HG03378 (cell line): ENCODE results near the gene ARHGAP10.
"Not testable (repeated sequence)": the region's sequence is repeated elsewhere in the genome, so short reads cannot be mapped to it uniquely, and the experiment has no call there.

Experiments
- ATAC-seq: cut with Tn5 transposase; IDR thresholded peaks from one replicate; pipeline ENCODE4 v1.9.1; 2021; ENCODE audit warnings: mild to moderate bottlenecking, moderate library complexity; ENCODE audit not compliant: unreplicated experiment

Gene ARHGAP10

DNA sequence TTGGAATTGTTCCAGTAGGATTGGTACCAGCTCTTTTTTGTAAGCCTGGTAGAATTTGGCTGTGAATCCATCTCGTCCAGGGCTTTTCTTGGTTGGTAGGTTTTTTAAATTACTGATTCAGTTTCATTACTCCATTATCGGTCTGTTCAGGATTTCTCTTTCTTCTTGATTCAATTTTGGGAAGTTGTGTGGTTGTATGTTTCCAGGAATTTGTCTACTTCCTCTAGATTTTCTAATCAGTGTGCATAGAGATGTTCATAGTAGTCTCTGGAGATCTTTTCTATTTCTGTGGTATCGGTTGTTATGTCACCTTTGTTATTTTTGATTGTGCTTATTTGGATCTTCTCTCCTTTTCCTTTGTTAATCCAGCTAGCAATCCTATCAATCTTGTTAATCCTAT is 248.7 kb downstream of the ARHGAP10 start:
- ATAC-seq: no peak

DNA sequence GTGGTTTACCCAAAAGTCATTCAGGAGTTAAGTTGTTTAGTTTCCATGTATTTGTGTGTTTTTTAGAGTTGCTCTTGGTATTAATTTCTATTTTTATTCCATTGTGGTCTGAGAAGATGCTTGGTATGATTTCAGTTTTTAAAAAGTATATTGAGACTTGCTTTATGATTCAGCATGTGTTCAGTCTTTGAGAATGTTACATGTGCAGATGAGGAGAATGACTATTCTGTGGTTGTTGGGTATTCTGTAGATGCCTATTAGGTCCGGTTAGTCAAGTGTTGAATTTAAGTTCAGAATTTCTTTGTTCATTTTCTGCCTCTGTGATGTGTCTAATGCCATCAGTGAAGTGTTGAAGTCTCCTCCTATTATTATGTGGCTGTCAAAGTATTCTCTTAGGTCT is 249.4 kb downstream of the ARHGAP10 start:
- peak; percentile 98 for ATAC-seq

DNA sequence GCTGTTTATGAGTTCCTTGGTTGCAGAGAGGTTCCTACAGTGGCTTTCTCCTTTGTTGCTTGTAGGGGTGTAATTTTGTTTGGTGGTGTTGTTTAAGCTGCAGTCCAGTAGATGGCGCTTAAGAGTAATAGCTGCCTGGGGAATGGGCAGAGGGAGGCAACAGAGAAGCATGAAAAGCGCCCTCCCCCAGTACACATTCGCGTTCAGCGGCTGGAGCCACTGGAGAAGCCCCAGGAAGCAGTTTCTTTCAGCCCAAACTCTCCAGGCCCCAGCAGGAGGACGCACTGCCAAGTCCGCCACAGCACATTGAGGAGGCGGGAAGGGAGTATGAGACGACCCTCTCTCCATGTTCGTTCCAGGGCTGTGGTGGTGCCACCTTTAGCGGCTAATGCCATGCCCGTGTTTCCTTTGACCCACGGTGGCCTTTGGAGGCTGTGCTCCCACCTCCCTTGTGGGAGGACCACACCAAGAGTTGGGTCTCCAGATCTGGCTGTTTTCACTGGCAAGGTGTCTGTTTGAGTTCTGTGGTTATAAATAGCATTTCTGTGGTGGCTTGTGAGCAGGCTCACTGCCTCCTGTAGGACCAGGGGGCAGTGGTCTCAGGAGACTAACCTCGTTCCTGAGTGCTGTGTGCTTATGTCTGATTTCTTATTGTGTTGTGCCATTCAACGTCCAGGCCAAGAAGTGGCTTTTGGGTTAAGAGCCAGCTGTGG is 252.3 kb downstream of the ARHGAP10 start:
- no peak for ATAC-seq

DNA sequence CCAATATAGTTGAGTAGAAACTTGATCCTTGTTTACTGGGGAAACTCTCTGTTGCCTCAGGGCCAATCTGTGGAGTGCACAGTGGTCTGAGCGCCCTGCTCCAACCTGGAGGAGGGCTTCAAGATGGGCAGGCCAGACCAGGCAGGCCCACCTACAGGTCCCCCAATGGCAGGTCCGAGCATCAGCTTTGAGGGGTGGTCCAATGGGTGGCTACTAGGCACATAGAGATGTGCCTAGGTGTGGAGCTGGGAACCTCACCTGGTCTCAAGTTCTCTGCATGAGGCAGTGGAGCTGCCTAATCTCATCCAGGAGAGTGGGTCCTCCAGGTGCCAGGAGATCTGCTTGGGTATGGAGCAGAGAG is 252.9 kb downstream of the ARHGAP10 start:
- no peak for ATAC-seq

DNA sequence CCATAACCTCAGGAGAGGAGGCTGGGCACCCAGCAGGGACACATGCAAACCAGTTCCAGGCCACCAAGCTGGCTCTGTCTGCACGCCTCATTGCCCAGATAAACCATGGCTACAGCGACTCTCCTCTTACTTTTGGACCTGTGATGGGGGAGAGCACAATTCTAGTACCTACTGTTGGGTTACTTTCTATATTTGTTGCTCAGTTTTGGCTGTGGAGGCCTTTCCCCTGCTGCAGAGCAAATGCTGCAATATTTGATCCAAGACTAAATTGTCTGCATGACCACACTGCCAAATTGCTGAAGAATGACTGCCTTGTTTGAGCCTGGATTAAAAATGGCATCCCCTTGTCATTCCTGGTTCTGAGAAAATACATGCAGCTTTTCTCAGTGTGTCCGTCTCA is 253.5 kb downstream of the ARHGAP10 start:
- no peak for ATAC-seq

DNA sequence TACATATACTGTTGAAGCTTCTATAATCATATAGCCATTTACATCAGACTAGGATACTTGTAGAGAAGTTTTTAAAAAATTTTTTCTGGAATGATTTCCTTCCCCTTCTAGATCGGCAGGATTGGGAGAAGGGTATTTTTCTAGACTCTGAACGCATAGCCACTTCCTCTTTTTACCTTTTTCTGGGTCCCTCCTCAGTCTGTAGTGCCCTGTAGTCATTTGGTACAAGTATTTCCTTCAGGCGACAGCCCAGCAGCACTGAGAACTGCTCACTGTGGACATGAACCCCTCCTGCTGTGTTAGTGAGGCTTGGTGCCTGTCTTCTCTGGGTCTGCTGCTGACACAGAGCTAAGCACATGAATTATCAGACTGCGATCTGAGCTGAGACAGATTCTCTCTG is 255.4 kb downstream of the ARHGAP10 start:
- peak; percentile 76 for ATAC-seq

DNA sequence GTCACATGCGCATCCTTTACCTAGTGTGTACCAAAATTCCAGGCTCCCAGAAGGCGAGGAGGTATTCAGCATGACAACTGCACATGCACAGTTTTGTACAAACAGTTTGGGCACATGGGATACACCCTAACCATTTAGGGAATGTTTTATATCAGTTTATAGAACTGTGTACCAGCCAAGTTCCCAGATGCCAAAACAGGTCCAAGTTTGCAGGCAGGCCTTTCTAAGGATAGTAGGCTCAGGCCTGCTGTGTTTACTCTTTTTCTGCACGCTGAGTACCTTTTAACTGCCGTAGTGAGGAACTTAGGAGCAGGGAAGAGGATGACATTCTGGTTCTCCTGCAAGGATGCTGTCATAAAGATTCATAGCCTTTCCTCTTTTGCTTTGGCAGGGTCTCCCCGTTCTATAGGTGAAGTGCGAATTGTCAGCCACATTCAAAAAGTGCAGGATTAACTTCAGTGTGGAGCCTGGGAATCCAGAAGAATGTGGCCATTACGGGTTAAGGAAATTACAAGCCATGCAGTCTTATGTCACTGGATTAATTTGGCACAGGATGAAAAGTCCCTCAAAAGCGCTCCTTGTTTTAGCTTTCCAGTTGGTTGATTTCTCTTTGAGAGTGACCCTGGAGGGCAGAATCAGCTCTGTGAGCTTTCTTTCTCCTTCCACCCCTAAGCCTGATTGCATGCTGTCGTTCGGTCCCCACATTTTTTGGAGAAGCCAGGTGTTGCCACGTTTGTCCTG is 259.8 kb downstream of the ARHGAP10 start:
- ATAC-seq: no peak

DNA sequence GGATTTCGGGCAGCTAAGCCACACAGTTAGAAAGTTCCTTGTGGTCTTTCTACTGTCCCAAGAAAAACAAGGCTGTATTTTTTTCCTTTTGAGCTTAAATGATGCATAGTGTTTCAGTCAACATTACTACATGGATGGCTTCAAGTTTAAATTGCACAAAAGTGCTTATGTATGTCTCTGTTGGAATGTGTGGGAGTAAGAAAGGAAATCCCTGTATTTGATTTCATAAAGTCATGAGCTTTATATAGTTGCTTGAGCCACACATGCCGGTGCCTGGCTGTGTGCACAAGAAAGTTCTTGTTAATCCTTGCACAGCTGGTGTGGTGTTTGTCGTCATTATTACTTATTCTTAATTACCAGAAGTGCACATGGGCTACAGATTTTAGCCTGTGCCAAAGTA is 262.2 kb downstream of the ARHGAP10 start:
- ATAC-seq: no peak

DNA sequence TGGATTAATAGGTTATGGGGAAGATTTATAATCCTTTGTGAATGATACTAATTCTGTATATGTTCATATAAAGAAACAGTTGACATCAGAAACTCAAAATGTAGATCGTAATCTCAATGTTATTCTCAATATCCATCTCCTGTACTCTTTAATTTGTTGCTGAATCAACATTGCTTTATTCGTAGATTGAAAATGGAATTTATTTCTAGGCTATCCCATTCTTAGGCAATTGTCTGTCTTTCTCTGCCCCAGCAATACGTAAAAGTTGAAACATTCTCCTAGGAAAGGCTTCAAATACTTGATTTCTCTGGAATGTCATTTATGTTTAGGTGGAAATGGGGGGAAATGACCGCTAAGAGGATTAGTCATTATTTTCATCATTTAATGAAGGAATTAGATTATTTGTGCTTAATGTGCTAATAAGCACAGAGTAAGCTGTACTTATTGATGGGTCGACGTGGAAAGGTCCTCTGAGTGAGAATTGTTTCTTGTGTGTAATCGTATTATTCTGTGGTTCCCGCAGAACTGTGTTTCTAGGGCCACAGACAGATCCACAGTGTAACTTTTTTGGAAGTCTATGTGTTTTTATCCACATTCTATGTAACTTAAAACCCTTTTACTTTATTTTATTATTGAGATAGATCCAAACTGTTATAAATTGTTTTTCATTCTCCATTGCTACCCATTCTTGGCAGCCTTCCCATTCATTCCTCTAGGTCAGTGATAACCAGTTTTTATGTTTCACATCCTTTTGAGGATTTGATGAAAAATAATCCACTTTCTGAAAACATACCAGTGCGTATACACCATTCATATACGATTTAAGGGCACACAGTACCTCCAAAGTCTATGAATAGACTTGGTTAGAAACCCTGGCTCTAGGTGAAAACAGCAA is 262.9 kb downstream of the ARHGAP10 start:
- no peak for ATAC-seq

DNA sequence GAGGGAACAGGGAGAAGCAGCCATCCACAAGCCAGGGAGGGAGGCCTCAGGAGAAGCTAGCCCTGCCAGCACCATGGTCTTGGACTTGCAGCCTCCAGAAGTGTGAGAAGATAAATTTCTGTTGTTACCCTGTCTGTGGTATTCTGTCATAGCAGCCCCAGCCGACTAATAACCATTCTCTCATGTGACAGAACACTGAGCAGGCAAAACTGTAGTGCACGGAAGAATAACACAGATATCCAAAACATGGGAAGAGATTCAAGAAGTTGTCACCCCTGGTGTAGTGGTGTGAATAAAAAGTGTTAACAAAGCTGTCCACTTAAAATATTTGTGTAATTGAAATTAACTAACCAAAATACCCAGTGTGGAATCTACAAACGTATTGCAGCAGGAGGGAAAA is 265.0 kb downstream of the ARHGAP10 start:
- no peak for ATAC-seq

DNA sequence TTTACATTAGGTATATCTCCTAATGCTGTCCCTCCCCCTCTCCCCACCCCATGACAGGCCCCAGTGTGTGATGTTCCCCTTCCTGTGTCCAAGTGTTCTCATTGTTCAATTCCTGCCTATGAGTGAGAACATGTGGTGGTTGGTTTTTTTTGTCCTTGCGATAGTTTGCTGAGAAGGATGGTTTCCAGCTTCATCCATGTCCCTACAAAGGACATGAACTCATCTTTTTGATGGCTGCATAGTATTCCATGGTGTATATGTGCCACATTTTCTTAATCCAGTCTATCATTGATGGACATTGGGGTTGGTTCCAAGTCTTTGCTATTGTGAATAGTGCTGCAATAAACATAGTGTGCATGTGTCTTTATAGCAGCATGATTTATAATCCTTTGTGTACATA is 268.1 kb downstream of the ARHGAP10 start:
- not testable (repeated sequence) for ATAC-seq

DNA sequence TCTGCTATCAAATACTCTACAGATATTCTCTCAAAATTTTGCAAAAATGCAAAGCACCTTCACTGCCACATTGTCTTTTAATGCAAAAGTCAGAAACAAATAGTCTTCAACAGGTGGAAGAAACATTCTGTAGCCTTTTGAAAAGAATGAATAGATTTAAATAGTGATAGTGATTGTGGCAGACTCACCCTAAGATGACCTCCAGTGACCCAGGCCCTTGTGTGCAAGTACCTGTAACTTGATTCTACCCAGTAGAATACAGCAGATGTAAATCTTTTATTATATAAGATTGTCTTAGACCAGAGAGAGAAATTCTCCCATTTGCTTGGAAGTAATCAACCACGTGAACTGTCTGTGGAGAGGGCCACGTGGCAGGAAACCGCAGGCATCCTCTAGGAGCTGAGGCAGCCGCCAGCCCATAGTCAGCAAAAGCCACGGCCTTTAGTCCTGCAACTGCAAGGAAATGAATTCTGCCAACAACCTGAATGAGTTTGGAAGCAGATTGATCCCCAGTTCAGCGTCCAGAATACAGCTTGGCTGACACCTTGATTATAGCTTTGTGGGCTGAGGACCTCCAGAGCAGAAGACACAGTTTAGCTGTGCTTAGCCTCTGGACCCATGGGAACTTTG is 272.5 kb downstream of the ARHGAP10 start:
- ATAC-seq: no peak

DNA sequence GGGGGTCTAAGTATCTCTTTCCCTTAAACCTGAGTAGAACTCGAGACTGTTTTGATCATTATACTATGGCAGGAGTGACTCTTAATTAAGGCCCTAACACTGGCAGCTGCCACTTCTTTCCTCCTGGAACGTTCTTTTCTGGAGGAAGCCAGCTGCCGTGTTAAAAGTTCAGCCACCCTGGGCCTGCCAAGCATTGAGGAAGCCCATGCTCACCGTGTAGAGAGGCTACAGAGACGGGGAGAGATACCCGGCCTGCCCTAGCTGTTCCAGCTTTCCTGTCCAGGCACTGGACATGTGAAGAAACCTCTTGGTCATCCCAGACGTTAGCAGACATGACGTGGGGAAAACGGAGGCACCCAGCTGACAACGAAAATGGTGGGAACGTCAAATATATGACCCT is 274.1 kb downstream of the ARHGAP10 start:
- ATAC-seq: no peak

DNA sequence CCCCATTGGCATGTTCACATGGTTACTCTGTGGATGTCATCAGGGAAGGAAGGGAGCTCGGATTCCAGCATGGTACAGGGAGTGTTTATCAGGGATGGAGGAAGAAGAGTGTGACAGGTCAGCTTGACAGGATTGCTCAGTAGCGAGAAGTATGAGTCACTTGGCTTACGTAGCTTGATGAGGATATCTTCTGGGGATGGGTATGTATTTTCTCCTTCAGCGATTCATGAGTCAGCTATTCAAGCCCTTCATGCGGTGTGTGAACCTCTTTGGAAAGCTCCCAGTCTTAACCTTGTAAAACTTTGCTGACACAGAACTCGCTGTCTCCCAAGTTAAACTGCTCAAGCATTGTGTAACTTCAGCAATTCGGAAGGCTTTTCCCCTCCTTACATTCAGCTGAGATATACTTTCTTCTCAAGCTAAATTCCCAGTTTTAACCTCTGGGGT is 275.4 kb downstream of the ARHGAP10 start:
- no peak for ATAC-seq

DNA sequence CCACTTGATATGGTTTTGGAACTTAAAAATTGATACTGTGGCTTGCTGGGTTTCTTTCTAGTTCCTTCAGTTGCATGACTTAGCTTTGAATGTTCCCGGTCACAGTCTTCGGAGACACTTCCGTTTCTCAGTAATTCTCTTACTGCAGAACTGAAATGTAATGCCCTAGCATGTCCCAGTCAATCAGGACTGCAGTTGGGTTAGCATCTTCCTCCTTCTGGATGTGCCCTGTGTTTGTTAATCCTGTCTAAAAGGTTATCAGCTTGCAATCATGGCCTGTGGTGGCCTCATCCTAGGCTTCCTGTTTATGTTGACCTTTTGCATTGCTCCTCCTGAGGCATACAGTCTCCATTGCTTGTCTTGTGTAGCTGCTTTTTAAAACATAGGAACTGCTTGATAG is 275.9 kb downstream of the ARHGAP10 start:
- ATAC-seq: no peak

DNA sequence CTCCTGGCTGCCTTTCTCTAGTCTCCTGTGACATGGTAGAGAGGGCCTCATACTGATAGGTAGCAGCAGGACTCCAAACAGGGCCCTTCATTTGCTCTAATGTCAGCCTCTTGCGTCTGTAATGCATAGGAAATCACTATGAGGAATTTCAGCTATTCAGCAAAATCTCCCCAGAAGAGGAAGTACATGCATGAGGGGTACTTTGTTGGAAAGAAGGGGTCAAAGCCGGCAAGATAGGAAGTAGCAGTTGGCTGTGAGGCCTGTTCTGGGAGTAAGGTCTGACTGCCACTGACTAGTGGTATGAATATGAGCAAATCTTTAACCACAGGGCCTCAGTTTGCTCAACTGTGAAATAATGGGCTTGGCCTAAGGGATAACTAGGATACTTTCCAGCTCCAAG is 283.2 kb downstream of the ARHGAP10 start:
- no peak for ATAC-seq

DNA sequence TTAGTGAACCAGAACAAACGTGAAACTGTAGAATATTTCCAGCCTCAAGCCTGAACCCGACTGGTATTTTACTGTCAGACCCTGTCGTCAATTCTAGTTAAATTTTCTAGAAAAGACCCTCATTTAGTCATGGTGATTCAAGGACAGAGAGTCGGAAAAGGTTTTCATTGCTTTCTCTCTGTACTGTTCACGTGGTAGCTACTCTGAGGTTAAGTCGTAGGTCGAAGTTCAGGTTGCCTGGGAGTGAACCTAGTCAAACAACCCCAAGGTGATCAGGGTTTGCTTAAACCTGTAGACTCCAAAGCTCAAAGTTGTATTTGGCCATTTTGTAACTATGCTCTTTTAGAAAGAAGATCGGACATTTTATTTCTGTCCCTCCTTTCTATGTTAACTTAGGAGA is 283.6 kb downstream of the ARHGAP10 start:
- no peak for ATAC-seq

DNA sequence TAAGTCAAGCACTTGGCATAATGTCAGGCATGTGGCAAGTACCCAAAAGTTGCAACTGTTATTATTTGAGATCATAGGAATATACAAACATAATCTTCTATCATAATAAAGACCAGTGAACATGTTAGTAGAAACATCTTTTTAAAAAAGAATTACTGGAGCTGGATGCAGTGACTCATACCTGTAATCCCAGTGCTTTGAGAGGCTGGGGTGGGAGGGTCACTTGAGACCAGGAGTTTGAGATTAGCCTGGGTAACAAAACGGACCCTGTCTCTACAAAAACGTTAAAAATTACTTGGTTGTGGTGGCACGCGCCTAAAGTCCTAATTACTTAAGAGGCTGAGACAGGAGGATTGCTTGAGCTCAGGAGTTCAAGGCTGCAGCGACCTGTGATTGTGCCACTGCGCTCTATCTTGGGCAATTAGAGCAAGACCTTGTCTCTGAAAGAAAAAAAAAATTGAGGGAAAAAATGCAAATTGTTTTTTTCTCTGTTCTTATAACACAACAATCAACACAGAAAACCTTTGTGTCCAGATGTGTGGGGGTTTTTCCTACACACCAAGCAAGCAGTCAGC is 284.3 kb downstream of the ARHGAP10 start:
- ATAC-seq: no peak

DNA sequence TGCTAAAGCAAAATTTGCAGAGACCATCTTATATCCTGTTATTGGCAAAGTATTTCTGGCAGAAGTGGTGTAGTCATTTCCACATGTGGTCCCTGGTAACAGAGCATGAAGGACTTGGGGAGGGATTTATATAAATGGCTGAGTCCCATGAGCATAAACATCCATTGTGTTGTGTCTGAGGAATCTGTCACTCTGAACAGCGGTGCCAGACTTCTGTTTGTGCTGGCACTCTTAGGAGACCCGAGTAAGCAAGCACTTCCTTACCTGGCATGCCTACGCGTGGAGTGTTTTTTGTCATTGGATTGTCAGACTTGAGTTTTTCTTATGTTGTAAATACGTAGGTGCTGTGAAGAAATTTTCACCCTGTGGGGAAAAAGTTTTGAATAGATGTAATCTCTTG is 285.9 kb downstream of the ARHGAP10 start:
- ATAC-seq: no peak

DNA sequence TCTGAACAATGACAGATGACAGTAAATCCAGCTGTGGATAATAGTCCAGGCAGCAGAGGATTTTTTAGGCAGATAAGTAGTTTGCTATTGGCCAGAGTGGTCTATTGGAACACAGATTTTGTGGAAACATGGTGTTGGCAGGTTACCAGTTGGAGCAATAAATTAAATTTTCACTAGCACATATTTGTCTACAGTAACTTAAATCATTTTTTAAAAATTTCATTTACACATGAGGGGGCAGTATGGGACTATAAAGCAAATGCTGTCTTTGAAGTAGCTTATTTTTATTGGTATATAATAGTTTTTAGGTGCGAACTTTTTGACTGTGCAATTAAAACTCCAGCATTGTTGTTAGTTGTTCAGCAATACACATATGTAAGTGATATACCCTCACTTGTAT is 289.8 kb downstream of the ARHGAP10 start:
- ATAC-seq: no peak

DNA sequence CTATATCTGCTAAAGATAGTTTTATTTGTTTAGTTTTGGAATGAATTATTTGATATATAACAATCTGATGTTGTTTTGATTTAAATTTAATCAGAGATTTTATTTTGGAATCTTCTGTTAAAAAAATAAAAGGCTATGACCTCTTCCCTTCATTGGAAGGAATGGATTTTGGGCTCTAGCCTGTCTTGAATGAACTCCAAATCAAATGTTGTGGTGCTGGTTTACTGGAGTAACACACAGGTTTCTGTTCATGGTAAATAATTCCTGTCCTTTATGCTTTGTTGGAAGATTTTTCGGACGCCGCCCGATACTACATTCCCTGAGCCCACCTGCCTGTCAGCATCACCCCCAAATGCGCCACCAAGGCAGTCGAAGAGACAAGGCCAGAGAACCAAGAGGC is 291.1 kb downstream of the ARHGAP10 start:
- no peak for ATAC-seq
